GDM1 (cell line): ENCODE data around the gene RNF135.
"Not testable (repeated sequence)": the region's sequence is repeated elsewhere in the genome, so short reads cannot be mapped to it uniquely, and the experiment has no call there.

Source experiments
- DNase-seq: peaks from one replicate; lab custom pipeline; 2025; lab: John Stamatoyannopoulos, UW

Gene RNF135, protein sequence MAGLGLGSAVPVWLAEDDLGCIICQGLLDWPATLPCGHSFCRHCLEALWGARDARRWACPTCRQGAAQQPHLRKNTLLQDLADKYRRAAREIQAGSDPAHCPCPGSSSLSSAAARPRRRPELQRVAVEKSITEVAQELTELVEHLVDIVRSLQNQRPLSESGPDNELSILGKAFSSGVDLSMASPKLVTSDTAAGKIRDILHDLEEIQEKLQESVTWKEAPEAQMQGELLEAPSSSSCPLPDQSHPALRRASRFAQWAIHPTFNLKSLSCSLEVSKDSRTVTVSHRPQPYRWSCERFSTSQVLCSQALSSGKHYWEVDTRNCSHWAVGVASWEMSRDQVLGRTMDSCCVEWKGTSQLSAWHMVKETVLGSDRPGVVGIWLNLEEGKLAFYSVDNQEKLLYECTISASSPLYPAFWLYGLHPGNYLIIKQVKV

DNA sequence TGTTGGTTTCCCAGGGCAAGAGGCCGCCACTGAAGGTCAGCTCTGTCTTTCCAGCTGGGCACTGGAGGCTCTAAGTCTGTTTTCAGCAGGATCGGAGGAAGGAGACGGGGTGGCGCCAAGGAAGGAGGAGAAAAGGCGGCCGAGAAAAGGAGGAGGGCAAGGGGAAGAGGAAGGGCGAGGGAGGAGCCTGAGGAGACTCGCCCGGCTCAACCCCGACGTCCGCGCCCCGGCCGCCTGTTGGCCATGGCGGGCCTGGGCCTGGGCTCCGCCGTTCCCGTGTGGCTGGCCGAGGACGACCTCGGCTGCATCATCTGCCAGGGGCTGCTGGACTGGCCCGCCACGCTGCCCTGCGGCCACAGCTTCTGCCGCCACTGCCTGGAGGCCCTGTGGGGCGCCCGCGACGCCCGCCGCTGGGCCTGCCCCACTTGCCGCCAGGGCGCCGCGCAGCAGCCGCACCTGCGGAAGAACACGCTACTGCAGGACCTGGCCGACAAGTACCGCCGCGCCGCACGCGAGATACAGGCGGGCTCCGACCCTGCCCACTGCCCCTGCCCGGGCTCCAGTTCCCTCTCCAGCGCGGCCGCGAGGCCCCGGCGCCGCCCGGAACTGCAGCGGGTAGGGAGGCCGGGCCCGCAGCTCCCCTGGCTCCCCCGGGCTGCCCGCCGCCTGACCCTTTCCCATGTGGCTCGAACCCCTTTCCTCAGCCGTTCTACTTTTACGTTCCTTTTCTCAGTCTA, at the start of gene RNF135:
RNF135 (plus strand) TSS at position 209 of the 737 bp plus-strand sequence; CDS start at position 244, 35 bp downstream.
- DNase-seq, result peak; percentile 80

DNA sequence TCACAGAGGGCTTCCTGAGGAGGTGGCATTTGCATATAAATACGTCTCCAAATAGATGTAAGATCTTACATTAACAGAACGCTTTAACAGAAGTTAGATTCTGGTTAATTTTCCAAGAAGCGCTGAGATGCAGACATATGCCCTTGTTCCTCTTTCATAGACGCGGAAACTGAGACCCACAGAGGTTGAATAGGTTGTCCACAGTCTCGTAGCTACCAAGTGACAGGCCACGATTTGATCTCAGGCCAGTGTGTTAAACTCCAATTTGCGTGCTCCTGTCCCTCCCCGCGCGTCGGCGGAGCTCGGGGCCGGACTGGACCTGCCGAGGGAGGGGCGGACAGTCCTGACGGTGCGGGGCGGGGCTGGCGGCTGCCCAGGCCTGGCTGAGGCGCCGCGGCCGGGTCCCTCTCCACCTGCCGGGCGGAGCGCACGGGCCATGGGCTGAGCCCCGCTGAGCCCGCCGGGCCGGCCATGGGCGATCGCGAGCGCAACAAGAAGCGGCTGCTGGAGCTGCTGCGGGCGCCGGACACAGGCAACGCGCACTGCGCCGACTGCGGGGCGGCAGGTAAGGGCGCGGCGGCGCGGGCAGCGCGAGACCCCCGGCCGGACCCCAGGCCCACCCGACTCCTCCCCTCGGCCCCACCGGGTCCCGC, 49.2 kb upstream of the RNF135 start, which contains the start of gene ADAP2:
ADAP2 (plus strand) TSS at position 402 of the 653 bp plus-strand sequence; CDS start at position 472, 70 bp downstream.
- DNase-seq, result no peak

DNA sequence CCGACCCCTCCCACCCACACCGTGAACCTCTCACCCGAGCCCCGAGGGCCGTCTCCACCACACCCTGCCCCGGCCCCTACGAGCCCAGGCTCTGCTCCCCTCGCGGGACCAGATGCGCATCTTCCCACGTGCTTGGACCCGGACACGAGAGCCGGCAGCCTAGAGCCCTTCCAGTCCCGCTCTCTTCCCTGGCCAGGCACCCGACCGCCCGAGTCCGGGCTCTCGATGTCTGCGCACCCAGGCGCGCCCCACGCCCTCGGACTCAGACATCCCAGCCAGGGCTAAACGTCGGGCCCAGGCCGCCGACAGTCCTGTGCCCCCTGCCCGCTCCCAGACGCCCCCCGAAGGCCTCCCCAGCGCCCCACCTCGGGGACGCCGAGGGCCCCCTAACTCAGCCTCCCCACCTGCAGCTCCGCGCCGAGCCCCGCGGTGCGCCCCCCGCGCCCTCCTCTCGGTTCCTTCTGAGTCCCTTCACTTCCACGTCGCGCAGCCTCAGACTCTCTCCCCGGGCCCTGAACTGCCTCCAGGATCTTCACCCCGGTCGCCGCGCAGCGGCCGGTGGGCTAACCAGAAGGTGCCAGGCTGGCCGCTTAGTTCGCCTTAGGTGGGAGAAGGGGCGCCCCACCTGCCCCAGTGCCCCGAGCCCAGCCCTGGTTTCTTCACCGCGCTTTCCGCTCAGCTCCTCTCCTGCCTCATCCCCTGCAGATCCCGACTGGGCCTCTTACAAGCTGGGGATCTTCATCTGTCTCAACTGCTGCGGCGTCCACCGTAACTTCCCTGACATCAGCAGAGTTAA, 48.4 kb upstream of the RNF135 start:
- DNase-seq, result no peak

DNA sequence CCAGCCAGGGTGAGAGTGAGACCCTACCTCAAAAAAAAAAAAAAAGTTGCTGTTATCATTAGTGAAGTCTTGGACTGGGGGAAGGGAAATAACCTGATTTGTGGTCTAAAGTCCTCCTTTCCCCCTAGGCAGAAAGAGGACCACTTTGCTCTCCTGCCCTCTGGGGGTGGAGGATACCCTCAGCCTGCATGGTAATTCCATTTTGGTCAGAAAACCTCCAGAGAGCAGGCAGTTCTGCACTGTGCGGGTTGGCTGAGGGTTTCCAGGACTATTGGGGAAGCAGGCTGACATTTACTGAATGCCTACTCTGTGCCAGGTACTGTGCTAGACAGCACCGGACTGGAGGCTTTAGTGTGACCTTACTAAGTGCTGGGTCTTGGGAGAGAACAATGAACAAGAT, 46.5 kb upstream of the RNF135 start:
- DNase-seq, result no peak

DNA sequence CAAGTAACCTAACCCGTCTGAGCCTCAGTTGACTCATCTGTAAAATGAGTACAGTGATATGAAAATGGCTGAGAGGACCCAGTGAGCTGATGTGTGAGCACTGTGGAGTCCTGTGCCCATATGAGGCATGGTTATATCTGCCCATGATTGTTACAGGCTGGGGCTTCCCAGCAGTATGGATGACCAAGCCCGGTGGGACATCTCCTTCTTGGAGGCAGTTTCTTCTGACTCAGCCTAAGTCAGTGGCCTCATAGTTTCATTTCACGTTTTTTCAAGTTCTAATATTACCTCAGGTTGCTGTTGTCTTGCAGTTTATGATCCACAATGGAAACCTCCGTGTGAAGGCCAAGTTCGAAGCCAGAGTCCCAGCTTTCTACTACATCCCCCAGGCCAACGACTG, 44.3 kb upstream of the RNF135 start:
- DNase-seq, result no peak

- DNase-seq, result no peak
These were observed 43.1 kb upstream of the RNF135 start for GRCh38 chr17:30927756-30928155.

- no peak for DNase-seq
These were observed 42.3 kb upstream of the RNF135 start for GRCh38 chr17:30928584-30928983.

DNA sequence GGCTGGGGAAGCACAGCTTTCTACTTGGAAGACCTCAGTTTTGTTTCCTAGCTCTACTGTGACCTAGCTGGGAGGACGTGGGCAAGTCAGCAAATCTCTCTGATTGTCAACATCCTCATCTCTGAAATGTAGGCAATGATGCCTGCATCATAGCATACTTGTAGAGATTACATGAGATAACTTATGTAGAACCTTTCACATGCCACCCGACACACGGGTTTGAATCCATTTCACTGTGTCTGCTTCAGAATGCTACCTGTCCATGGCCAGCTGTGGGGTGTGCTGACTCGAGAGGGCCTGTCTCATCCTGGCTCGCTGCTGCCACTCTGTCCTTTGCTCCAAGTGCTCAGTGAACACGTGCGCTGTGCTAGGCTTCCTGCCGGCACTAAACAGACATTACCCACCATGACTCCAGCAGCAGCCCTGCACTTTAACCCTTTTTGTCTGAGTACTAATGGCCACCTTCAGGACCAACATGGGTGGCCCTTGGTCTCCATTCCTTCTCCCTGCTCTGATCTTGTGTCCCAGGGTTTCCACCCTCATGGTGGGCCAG, 41.7 kb upstream of the RNF135 start:
- DNase-seq, result no peak

- DNase-seq, result not testable (repeated sequence)
These were observed 41.0 kb upstream of the RNF135 start for GRCh38 chr17:30929861-30930260.

DNA sequence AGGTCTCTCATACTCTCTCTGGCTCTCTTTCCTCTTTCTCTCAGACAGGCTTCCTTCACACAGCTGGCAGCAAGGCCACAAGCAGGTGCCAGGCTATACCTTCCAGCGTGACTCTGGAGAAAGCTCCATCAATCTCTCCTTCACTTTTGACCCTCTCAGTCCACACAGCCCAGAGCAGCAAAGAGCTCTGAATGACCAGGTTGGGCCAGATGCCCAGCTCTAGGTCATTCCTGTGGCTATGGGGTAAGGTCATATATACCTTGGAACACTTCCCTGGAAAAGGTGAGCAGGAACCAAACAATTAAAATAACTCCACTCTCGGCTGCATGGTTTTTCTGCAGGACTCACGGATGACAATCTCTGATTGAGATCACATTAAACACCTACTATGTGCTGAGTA, 40.3 kb upstream of the RNF135 start:
- no peak for DNase-seq

- not testable (repeated sequence) for DNase-seq
These were observed 39.3 kb upstream of the RNF135 start for GRCh38 chr17:30931582-30931981.

DNA sequence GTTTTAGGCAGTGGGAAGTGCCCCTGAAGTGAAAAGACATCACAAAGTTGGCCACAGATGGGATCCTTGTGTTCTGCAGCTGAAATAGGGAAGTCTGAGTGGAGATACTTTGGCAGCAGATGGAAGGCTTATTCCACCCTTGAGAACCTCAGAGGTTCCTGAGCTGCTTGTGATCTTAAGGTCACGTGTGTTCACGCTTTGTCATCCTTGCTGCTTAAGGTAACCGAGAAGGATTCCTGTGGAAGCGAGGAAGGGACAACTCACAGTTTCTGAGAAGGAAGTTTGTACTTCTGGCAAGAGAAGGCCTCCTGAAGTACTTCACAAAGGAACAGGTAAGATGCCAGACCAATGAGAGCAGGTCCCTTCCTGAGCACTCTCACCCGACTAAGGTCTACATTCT, 36.9 kb upstream of the RNF135 start:
- peak; percentile 17 for DNase-seq

DNA sequence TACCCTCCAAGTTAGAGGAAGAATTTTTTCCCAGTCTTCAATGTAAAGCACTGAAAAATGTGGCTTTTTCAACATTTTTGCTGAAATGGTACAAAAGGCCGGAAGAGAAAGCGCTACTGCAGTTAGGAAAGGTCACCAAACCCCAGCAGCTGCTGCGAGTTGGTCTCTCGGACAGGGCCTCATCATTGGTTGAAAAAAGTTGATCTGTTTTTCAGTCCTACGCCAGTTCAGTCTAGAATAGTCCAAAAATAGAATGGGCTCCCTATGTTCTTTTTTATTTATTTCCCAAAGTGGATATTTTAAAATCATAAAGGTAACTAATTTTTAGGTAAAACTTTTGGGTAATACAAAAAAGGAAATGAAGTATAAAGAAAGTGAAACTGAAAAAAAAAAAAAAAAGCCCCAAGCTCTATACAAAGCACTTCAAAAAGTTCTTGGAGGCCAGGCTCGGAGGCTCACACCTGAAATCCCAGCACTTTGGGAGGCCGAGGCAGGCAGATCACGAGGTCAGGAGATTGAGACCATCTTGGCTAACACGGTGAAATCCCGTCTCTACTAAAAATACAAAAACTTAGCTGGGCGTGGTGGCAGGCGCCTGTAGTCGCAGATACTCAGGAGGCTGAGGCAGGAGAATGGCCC, 31.7 kb upstream of the RNF135 start:
- DNase-seq, result no peak

GRCh38 chr17:30942308-30943079, 28.3 kb upstream of the RNF135 start:
- no peak for DNase-seq

- DNase-seq, result no peak
These were observed 23.0 kb upstream of the RNF135 start for GRCh38 chr17:30947796-30948195.

DNA sequence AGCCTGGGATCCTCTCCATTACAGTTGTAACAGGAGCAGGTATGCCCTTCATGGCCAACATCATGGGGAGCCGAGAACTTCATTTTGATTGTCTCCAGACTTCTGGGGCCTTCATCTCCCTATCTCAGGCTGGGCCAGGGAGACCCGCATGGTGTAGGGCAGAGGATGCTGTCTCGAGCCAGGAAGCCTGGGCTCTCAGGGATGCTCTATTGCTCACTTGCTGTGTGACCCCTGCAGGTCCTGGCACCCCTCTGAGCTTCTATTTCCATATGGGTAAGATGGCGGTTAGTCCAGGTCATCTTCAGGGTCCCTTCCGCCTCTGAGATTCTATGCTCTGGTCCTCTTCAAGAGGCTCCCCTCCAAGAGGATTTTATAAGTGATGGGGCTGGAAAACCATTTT, 20.6 kb upstream of the RNF135 start:
- DNase-seq, result no peak

GRCh38 chr17:30950669-30951399, 20.0 kb upstream of the RNF135 start:
- peak; percentile 49 for DNase-seq

DNA sequence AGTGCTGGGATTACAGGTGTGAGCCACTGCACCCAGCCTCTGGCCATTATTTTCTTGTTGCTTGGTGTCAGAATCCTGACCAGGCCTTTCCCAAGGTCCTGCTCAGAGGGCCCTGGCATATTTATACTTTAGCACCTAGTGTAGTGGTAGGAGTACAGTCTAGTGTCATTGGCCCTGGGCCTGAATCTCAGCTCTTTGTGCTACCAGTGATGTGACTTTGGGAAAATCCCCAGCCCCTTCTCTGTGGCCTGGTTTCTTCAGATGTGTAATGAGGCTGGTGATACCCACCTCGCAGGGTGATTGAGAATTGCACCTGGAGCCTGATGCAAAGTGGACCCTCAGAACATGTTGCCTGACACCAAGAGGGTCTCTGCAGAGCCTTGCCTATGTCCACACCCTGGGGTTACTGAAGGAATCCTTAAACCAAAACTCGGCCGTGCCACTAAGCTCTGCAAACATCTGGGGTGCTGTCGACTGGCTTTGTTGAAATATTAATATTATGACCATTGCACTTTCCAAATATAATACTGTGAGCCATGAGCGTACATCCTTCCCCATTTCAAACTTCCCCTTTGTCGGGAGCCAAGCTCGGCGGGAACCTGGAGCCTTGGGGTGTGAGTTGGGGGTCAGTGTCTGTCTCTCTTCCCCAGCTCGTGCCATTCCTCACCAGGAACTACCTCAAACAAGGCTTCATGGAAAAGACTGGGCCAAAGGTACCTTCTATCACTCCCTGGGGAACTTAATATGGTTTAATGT, 18.0 kb upstream of the RNF135 start:
- peak; percentile 17 for DNase-seq
